ENCODE measurements around the gene HGFAC.

The HGFAC gene

GRCh38 chr4:3464349-3464905 is 22.7 kb downstream of the HGFAC start:
- DNase-seq, result no peak

GRCh38 chr4:3464911-3465697 is 23.3 kb downstream of the HGFAC start:
- no peak for DNase-seq

DNA sequence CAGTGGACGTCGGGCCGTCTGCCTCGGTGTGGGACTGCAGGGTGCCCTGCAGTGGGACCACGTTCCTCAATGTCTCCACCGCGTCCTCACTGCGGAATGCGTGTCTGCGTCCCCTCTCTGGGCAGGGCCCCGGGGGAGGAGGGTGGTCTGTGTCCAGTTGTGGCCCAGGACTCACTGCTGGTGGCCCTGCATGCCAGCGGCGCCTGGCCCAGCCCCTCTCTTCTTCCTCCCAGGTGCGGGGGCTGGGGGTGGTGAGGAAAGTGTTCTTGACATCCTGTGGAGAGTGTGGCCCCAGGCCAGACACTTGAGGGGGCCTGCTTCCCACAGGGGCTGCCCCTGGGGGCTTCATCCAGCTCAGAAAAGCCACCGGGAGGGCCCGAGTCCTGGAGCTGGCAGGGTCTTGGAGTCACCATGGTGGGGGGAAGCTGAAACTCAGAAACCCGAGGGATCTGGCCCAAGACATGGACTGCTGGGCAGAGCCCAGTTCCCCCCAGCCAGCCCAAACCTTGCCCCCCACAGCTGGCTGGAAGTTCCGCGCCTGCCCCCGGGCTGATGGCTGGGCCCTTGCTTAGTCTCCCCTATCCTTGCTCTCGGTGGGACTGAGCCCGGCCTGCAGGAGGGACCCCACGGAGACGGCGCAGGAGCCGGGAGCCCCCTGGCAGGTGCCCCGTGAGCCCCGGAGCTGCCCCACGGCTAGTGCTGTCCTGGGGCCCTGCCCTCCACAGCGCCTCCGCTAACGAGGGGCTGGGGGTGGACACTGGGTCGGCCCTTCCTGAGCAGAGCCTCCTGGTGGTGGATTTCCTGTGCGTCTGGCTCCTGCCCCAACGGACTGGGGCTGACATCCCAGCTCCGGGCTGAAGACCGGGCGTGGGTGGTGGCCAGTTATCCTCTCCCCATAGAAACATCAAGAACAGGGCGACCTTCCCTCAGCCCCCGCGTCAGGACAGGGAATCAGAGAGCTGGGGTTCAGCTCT is 24.2 kb downstream of the HGFAC start:
- no peak for DNase-seq

DNA sequence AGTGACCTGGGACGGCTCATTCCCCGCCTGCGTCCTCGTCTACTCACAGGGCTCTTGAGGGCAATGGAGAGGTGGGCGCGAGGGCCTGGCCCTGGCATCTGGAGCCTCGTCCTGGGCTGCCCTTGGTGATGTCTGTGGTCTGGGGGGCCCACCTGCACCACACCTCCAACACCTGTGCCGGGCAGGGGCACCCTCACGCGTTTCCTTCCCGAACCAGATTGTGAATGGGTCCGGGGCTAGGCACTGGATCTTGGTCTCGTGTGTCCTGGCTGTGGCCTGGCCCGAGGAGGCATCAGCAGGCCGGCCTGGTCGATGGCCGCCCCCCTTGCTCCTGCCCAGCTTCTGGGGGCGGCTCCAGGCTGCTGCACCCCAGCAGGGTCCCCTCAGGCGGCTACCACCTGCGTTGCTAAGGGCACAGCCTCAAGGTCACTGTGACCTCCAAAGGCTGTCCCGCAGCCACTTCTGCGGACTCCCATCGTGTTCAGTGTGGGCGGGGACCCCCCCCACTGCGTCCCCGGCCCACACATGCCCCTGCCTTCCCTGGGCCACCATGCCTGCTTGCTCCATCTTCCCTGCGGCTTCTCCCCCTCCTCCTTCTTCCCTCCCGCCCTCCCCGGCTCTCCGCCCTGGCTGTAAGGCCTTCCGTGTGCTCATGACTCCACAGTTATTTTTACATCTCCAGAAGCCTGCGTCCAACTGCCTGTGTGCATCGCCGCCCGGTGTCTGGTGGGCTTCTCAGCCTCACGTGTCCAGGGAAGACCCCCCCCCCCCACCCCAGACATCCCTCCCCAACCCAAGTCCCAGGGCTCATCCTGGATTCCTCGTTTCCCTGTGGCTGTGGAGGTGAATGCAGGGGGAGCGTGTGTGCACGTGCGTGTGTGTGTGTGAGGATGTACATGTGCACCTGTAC is 25.2 kb downstream of the HGFAC start:
- DNase-seq, result no peak

- DNase-seq, result no peak
These were observed 25.8 kb downstream of the HGFAC start for GRCh38 chr4:3467601-3468031.

DNA sequence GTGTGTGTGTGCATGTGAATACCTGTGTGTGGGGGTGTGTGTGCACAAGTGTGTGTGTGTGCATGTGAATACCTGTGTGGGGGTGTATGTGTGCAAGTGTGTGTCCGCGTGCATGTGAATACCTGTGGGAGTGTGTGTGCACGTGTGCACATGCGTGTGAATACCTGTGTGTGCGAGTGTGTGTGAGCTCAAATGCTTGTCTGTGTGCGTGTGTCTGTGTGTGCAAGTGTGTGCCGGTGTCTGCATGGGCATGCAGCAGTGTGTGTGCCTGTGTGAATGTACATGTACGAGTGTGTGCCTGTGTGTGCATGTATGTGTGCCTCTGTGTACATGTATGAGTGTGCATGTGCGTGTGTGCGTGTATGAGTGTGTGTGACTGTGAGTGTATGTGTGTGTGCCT is 26.4 kb downstream of the HGFAC start:
- DNase-seq, result no peak

DNA sequence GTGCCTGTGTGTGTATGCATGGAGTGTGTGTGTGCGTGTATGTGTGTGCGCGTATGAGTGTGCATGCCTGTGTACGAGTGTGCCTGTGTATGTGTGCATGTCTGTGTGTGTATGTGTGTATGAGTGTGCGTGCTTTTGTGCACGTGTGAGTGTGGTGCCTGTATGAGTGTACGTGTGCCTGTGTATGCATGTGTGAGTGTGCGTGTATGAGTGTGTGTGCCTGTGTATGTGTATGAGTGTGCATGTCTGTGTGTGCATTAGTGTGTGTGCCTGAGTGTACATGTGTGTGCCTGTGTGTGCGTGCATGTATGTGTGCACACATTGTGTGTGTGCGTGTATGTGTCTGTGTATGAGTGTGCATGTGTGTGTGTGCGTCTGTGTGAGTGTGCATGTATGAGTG is 27.0 kb downstream of the HGFAC start:
- no peak for DNase-seq

DNA sequence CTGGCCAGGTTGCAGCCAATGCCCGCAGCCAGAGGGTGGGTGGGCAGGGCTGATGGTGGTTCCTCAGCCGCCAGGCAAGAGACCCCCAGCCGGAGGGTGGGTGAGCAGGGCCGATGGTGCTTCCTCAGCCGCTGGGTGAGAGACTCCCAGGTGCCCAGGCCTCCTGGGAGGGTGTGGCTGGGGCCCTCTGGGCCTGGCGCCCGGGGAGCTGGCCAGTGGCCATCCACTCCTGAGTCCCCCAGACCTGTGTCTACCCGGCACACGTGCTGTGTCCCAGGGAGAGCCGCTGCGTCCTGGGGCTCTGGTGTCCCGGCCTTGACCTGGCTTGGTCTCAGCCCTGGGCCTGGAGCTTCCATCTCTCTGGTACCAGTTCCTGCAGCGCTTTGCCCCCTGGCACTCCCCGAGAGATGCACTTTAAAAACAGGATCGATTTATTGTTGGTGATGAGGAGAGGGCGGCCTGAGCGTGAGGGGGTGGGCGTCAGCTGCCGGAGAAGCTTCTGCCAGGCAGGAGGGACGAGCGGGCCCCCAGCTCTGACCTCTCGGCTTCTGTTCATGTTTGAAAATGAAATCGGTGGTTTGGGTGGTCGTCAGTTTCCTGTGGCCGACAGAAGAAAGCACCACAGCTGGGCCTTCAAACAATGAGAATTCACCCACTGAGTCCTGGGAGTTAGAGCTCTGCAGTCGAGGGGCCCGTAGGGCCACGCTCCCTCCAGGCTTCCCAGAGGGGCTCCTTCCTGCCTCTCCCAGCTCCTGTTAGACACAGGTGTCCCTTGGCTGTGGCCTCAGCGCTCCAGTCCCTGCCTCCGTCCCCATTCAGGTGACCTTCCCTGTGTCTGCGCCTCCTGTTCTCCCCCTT is 27.8 kb downstream of the HGFAC start:
- no peak for DNase-seq

DNA sequence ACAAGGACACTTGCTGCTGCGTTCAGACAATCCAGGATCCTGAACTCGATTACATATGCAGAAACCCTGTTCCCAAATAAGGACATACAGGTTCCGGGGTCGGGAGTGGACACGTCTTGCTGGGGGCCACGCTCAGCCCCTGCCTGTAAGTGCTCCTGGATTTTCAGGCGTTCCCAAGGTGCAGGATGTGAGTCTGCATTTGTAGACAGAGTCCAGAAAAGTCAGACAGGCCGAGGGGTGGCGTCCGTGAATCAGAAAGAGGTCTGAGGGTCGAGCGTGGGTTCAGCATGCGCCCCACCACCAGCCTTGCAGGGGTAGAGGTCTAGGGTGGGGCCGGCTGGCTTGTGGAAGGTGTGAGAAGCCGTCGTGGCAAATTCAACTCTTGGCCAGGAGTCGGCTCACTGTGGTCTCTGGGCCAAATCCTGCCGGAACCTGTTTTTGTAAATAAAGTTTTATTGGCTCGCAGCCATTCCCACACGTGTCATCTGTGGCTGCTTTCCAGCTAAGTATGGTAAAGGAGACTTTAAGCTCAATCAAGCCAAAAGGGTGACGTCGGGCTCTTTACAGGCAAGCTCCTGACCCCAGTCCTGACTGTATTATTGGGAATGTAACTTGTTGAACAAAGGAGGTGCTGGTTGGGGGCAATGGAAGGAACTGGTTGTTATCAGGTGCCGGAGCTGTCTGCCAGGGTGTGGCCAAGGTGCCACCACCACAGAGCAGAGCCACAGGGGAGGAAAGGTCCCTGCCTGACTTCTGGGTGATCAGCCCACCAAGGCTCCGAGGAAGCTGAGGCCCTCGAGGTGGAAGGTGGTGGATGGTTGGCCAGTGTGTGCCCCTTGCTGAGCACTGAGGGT is 28.7 kb downstream of the HGFAC start:
- DNase-seq, result no peak

GRCh38 chr4:3471098-3471760 is 29.5 kb downstream of the HGFAC start:
- no peak for DNase-seq

DNA sequence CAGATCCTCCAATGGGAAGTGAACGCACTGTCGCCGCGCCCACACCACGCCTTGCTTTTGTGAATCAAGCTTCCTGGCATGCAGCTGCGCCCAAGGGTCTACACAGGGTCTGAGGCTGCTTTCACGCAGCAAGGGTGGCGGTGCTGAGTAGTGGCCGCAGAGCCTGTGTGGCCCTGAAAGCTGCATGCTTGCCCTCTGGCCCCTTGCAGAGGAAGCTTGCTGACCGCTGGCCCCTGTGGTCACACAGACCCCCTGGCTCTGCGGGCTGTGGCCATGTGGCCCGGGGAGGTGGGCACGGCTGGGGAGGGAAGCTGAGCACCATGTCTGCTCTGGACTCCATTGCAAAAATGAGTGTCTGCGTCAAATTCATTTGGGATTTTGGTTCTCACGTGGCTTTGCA is 30.1 kb downstream of the HGFAC start:
- DNase-seq, result no peak

- DNase-seq, result no peak
These were observed 30.8 kb downstream of the HGFAC start for GRCh38 chr4:3472411-3473141.

DNA sequence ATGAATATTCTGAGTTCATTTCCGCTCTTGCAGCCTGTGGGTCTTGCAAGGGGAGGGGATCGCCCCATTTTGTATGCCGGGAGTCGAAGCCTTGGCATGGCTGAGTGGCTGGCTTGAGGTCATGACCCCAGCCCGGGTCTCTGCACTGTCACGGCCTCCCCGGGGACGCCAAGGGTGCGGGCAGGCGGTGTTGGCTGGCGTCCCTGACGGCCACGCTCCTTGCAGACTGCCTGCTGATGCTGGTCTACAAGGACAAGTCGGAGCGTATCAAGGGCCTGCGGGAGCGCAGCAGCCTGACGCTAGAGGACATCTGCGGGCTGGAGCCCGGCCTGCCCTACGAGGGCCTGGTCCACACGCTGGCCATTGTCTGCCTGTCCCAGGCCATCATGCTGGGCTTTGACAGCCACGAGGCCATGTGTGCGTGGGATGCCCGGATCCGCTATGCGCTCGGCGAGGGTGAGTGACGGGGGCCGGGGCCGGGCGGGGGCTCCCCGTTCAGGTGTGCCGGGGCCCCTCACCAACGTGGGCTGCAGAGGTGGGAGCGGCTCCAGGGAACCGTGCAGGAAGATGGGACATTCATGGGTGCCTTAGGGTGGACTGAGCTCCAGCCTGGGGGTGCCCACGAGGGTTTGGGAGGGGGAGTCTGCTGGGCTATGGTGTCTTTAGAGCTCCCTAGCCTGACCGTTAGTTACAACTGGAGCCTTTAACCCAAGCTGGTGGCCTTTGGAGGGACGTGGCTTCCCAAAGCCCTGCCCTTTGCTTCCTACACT is 31.6 kb downstream of the HGFAC start:
- DNase-seq, result no peak

DNA sequence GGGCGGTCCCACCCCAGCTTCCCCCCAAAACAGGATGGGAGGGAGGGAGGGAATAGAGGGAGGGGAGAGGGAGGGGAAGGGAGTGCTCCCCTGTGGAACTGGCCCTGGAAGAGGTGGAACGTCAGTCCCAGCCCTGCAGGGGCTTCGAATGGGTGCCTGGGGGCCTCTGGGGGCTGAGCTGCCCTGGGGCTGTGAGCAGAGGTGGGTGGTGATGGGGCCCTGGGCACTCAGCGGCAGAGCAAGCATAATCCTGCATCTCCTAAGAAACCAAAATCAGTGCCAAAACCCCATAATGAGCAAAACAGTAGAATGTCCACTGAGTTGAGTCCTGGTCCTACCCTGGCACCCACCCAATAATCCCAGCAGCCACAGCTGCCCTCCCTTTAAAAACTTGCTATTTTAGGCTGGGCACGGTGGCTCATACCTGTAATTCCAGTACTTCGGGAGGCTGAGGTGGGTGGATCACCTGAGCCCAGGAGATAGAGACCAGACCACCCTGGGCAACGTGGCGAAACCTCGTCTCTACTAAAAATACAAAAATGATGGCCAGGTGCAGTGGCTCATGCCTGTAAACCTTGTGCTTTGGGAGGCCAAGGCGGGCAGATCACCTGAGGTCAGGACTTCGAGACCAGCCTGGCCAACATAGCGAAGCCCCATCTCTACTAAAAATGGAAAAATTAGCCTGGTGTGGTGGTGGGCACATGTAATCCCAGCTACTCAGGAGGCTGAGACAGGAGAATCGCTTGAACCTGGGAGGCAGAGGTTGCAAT is 32.4 kb downstream of the HGFAC start:
- no peak for DNase-seq

DNA sequence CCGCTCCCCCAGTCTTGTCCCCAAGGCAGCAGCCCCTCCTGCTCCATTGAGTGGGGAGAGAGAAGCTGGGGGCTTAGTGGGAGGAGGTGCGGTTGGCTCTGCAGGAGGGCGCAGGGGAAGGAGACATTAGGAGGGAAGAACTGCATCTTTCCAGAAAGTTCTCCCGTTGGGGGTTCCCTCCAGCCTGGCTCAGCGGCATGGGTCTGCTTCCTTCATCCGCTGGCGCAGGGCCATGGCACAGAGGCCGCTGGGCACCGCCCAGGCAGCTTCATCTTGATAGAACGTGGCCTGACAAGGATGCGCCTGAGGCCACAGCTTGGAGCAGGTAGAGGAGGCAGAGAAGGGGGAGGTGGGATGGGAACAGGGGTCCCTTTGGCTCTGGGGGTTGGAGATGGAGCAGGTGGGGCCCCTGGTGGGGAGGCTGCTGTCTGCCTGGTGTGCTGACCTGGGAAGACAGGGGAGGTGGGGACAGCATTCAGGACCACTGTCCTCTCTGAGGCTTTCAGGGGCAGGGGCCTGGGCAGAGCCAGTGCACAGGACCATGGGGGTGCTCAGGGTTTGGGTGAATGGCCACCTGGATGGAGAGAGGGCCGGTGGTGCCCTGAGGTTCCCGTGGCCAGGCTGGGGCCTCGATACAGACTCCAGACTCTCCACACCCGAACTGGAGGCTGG is 33.4 kb downstream of the HGFAC start:
- no peak for DNase-seq

- no peak for DNase-seq
These were observed 34.0 kb downstream of the HGFAC start for GRCh38 chr4:3475713-3476260.

- DNase-seq, result no peak
These were observed 34.6 kb downstream of the HGFAC start for GRCh38 chr4:3476341-3476747.

Measured in CD4-positive, alpha-beta T cell treated with Interferon gamma for 1 hour (primary cell).